Glutamatergic neuron (in vitro differentiated cells): ENCODE measurements around the gene GBP3. TPM values are rescaled to one million over a fixed set of nuclear protein-coding genes. Genes with fewer than 3 reads are reported as not detected.

ENCODE experiments used
- DNase-seq: peaks from one replicate; pipeline ENCODE4 v3.0.0; 2022
- H3K27ac Mint-ChIP-seq: one replicate; pipeline ENCODE4 v1.8.0; 2020; ENCODE audit warnings: mild to moderate bottlenecking, mixed read lengths, inconsistent platforms; ENCODE audit not compliant: unreplicated experiment
- H3K27me3 Mint-ChIP-seq: one replicate; pipeline ENCODE4 v1.8.0; 2020; ENCODE audit warnings: mild to moderate bottlenecking, moderate library complexity, mixed read lengths, inconsistent platforms; ENCODE audit not compliant: unreplicated experiment
- H3K36me3 Mint-ChIP-seq: one replicate; pipeline ENCODE4 v1.8.0; 2020; ENCODE audit warnings: mild to moderate bottlenecking, mixed read lengths, inconsistent platforms; ENCODE audit not compliant: unreplicated experiment
- H3K4me1 Mint-ChIP-seq: one replicate; pipeline ENCODE4 v1.8.0; 2020; ENCODE audit warnings: mild to moderate bottlenecking, low read depth, mixed read lengths, inconsistent platforms; ENCODE audit not compliant: unreplicated experiment
- H3K4me3 Mint-ChIP-seq: one replicate; pipeline ENCODE4 v1.8.0; 2020; ENCODE audit warnings: mild to moderate bottlenecking, mixed read lengths, inconsistent platforms; ENCODE audit not compliant: unreplicated experiment
- H3K9me3 Mint-ChIP-seq: one replicate; pipeline ENCODE4 v1.8.0; 2020; ENCODE audit warnings: mild to moderate bottlenecking, moderate library complexity, mixed read lengths, inconsistent platforms; ENCODE audit not compliant: unreplicated experiment
- CTCF ChIP-seq: fragments of 200-600 bp; sonication (generic); IDR thresholded peaks from one replicate; pipeline ENCODE4 v1.5.0; 2021; ENCODE audit not compliant: partially characterized antibody, unreplicated experiment
- total RNA-seq: library from RNA; stranded (reverse); fragmentation: NEBNext Ultra II Directional; extraction: Animal tissue kit (Norgen Biotek cat#: 25700); gene quantifications from one replicate; pipeline ENCODE4 v1.2.1, GENCODE V29; 2021; ENCODE audit not compliant: unreplicated experiment

The GBP3 gene
- total RNA-seq, 1 donor from 2014 or later, result not detected

GRCh38 chr1:88961081-88961480 lies 61.6 kb downstream of the GBP3 start:
- no peak for TF ChIP-seq CTCF
- no peak overlapping the region for H3K27ac Mint-ChIP-seq
- H3K4me3 Mint-ChIP-seq, result no peak overlapping the region
- H3K4me1 Mint-ChIP-seq, result no peaks in the 10 kb centered on the region
- H3K36me3 Mint-ChIP-seq, result no peaks in the 10 kb centered on the region
- H3K9me3 Mint-ChIP-seq, result no peaks in the 10 kb centered on the region
- DNase-seq, result no peak
- H3K27me3 Mint-ChIP-seq, result no peaks in the 10 kb centered on the region

Other genes with a start within 250 kb of the GBP3 start
- gene GTF2B, start 131.3 kb downstream of the GBP3 start, total RNA-seq, result 27.1 TPM
- 25.0 TPM for gene KYAT3, start 30.2 kb downstream of the GBP3 start, total RNA-seq
- gene RBMXL1, start 30.2 kb downstream of the GBP3 start, total RNA-seq, result 12.7 TPM
- gene GBP1, start 42.3 kb upstream of the GBP3 start, total RNA-seq, result not detected
- gene GBP2, start 103.2 kb upstream of the GBP3 start, total RNA-seq, result not detected
- not detected for gene GBP7, start 153.1 kb upstream of the GBP3 start, total RNA-seq
- not detected for gene GBP4, start 176.1 kb upstream of the GBP3 start, total RNA-seq
- gene GBP5, start 250.0 kb upstream of the GBP3 start, total RNA-seq, result not detected